Activated CD8-positive, alpha-beta memory T cell treated with anti-CD3 and anti-CD28 coated beads, Interleukin-2, amount 50 U/mL, for 1 hour (primary cell): ENCODE data around the gene GAGE13.
"Not testable (repeated sequence)": the region's sequence is repeated elsewhere in the genome, so short reads cannot be mapped to it uniquely, and the experiment has no call there.

ENCODE experiments used
- DNase-seq: peaks from one replicate; pipeline ENCODE4 v3.0.0-alpha.2; 2020; ENCODE audit errors: extremely low read depth

GAGE13 gene, protein sequence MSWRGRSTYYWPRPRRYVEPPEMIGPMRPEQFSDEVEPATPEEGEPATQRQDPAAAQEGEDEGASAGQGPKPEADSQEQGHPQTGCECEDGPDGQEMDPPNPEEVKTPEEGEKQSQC

DNA sequence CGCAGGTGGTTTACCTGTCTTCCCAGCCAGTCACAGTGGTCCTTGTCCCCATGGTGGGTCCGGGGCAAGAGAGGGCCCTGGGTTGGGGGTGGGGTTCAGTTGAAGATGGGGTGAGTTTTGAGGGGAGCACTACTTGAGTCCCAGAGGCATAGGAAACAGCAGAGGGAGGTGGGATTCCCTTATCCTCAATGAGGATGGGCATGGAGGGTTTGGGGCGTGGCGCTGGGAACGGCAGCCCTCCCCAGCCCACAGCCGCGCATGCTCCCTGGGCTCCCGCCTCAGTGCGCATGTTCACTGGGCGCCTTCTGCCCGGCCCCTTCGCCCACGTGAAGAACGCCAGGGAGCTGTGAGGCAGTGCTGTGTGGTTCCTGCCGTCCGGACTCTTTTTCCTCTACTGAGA lies at the start of gene GAGE13:
Gene GAGE13, plus strand, starts transcription at position 301 of the 400 bp plus-strand sequence. CDS start 1,156 bp downstream, outside the sequence.
- DNase-seq, result not testable (repeated sequence)

DNA sequence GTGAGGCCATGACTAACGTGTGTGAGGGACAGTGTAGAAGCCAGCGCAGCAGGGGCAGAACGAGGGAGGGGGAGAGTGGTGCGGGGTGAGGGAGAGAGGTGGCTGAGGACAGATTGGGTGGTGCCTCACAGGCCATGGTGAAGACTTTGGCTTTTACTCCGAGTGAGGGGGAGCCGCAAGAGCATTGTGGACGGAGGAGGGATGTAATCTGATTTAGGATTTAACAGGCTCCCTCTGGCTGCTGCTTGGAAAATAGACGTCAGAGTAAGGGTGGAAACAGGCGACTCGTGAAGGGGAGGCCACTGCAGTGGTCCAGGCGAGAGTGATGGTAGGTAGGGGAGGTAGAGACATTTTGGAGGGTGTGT lies 48.8 kb upstream of the GAGE13 start:
- DNase-seq, result no peak

DNA sequence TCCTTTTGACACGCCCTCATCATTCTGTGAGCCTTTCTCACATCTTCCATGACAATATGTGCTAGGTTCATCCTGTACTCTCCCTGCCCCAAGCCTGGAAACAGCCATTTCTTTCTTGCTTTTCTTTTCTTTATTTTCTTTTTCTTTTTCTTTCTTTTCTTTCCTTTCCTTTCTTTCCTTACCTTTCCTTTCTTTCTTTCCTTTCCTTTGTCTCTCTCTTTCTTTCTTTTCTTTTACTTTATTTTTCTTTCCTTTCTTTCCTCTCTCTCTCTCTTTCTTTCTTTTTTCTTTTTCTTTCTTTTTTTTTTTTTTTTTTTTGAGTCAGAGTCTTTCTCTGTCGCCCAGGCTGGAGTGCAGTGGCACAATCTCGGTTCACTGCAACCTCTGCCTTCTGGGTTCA lies 47.2 kb upstream of the GAGE13 start:
- no peak for DNase-seq

DNA sequence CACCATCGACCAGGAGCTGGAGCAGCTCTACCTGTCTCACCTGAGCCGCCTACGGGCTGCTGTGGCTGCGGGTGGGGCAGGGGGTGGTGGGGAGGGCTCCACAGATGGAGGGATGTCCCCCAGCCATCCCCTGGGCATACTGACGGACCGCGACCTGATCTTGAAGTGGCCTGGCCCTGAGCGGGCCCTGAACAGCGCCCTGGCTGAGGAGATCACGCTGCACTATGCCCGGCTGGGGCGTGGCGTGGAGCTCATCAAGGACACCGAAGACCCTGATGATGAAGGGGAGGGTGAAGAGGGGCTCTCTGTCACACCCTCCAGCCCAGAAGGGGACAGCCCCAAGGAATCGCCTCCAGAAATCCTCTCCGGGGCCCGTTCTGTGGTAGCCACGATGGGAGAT lies 45.2 kb upstream of the GAGE13 start:
- DNase-seq, result no peak

DNA sequence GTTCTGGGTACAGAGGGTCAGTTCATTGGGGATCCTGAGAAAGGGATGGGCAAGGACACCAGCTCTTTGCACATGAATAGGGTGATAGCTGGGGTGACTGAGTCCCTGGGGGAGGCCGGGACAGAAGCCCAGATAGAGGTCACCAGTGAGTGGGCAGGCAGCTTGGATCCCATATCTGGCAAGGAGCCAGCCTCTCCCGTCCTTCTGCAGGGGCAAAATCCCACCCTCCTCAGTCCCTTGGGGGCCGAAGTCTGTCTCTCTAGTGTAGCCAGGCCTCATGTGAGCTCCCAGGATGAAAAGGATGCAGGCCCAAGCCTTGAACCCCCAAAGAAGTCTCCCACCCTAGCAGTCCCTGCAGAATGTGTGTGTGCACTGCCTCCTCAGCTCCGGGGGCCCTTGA lies 44.8 kb upstream of the GAGE13 start:
- no peak for DNase-seq

DNA sequence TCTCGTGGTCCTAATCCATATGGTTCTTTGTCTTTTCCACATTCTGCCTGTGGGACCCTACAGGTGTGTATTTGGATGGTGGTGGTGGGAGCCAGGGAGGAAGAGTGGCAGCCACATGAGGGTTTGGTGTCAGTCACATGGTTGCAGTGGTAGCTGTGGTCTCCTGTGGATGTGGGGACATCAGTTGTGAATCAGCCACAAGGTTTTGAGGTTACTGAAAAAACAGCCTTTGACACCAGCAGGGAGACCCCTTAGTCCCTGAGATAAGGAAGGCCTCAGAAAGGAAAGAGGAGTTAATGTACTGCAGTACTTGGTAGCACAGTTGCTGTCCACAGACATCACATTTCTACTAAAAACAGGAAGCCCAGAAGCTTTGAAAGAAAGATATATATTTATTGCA lies 43.7 kb upstream of the GAGE13 start:
- no peak for DNase-seq

DNA sequence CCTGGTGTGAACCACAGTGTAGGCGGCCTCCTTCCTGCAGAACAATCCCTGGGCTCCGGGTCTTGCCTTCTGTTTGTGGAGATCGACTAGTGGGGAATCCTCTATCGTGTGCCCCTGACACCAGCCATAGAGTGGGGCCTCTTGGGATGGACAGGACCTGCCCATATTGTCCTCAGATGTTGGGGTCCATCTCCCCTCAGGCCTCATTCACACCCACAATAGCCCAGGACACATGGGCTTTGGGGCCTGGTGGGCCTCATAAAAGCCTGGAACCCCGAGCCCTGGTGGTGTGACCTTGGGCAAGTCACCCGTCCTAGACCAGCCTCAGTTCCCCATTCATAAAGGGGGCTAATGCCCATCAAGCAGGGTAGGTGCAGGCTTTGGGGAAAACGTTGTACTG lies 41.2 kb upstream of the GAGE13 start:
- no peak for DNase-seq

DNA sequence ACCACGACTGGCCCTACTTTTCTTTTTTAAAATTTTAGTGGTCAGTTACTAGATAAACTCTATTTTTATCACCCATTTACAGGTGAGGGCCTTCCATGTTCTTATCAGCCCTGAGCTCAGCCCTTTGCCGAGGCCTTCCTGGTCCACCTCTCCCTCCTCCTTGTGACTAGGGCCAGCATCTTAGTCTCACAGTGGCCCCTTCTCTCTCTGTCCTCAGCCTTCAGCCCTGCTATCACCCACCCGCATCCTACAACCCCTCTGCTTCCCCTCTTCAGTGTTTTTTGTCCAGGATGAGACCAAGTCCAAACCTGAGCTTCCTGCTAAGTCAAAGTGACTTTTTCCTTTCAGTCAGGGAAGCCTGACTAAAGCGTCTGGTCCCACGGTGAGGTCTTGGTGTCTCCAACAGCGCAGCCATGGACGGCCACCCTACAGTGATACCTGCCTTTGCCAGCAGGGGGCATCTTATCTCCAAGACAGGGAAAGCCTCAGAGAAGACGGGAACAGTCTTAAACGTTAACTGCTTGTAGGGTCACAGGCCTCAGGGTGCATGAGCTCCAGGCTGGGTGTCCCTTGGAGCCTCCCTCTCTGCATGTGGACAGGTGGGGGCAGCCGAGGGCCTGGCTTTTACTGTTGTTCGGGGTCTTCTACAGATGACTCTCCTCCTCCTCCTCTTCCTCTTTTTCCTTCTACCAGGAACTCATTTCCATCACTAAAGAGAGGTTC lies 39.6 kb upstream of the GAGE13 start:
- no peak for DNase-seq

DNA sequence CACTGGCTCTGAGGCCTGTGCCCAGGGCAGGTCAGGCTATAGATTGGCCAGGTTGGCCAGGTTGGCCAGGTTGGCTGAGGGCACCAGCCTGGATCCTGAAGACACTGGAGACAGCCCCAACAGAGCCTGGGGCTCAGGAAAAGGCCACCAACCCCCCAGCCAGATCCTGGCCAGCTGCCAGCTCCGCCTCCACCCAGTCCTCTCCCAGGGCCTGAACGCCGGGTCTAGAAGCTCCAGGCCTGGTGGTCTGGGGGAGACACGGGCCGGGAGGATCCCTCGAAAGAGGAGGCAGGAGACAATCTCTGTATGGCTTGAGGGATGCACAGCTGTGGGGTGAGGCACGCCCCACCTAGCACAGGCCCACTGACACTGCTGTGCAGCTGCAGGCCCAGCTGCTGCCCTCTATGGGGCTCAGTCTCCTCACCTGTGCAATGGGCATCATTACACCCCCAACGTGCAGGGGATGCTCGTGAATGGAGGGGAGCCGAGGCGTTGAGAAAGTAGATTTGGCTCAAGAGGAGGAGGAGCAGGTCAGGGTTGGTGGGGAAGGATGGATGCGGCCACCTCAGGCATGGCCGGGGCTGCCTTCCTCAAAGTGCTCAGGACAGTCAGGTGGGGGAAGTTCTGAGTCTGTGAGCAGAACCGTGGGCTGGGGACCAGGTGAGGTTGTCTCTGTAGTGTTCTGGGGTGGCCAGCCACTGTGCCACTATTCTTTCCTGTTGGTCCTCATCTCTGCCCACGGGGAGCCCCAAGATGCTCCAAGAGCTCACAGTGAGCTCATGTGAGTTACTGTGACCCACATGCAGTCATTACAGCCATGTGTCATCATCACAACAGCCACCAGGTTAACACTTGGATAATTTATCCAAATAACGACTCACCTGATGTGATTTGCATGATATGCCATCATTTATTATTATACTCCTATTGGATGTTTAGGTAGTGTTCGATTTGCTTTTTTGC lies 38.7 kb upstream of the GAGE13 start:
- no peak for DNase-seq

GRCh38 chrX:49299293-49299692 lies 32.1 kb upstream of the GAGE13 start:
- not testable (repeated sequence) for DNase-seq

DNA sequence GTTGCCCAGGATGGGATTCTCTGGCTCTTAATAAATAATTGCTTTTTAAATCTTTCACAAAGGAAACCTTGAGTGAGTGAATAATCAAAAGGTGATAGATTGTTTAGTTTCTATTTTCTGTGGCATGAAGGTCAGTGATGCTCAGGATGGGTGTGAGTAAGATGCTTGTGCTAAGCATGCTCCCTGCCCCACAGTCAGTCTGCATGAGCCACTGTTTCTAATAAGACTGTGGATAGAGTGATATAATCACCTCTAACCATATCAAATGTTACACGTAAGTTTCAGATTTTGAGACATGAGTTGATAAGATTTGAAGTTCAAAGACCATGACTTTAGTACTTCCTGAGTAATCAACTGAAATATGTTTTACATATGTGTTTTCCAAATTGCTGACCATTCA lies 30.7 kb upstream of the GAGE13 start:
- no peak for DNase-seq

GRCh38 chrX:49303346-49303745 lies 28.0 kb upstream of the GAGE13 start, which contains the start of gene GAGE10:
TSS of gene GAGE10 (plus strand) at chrX:49303646. CDS start at chrX:49304860, 1,214 bp downstream.
- no peak for DNase-seq

- not testable (repeated sequence) for DNase-seq
These were observed 23.6 kb upstream of the GAGE13 start for GRCh38 chrX:49307775-49308174.

GRCh38 chrX:49308604-49309269 lies 22.6 kb upstream of the GAGE13 start:
- no peak for DNase-seq

- no peak for DNase-seq
These were observed 21.9 kb upstream of the GAGE13 start for GRCh38 chrX:49309401-49309981.

GRCh38 chrX:49310371-49310770 lies 21.0 kb upstream of the GAGE13 start:
- DNase-seq, result no peak

DNA sequence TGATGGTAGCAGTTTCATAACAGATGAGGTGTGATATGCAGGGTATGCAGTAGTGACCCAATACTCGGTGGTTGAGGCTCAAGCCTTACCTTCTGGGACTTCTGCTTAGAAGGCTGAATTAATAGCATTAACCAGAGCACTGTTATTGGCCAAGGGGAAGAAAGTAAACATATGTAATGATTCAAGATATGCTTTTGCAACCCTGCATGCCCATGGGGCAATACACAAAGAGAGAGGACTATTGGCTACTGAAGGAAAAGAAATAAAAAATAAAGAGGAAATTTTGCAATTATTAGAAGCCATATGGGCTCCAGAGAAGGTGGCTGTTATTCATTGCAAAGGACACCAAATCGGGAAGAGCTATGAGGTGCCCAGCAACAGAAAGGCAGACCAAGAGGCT lies 19.2 kb upstream of the GAGE13 start:
- DNase-seq, result no peak

GRCh38 chrX:49316085-49316484 lies 15.3 kb upstream of the GAGE13 start:
- DNase-seq, result no peak

DNA sequence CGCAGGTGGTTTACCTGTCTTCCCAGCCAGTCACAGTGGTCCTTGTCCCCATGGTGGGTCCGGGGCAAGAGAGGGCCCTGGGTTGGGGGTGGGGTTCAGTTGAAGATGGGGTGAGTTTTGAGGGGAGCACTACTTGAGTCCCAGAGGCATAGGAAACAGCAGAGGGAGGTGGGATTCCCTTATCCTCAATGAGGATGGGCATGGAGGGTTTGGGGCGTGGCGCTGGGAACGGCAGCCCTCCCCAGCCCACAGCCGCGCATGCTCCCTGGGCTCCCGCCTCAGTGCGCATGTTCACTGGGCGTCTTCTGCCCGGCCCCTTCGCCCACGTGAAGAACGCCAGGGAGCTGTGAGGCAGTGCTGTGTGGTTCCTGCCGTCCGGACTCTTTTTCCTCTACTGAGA lies 9.6 kb upstream of the GAGE13 start, which contains the start of gene GAGE12J:
Gene GAGE12J, plus strand, starts transcription at position 301 of the 400 bp plus-strand sequence. CDS start 1,157 bp downstream, outside the sequence.
- not testable (repeated sequence) for DNase-seq

DNA sequence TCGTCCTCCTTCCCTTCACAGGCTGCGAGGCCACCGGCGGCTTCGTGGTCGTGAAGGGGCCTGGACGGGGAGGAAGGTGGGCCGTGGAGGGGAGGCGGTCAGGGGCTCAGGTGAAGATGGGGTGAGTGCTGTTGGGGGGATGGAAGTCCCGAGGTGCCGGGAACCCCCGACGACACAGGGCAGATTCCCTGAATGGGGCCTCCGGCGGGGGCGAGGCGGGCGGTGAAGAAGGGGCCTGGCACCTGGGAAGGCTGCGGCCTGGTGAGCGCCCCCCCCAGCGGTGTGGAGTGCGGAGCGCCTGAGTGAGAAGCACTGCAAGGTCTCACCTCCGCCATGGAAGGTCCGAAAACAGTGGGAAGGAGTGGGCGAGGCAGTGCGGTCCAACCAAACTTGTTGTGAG lies 9.1 kb upstream of the GAGE13 start:
- DNase-seq, result not testable (repeated sequence)

DNA sequence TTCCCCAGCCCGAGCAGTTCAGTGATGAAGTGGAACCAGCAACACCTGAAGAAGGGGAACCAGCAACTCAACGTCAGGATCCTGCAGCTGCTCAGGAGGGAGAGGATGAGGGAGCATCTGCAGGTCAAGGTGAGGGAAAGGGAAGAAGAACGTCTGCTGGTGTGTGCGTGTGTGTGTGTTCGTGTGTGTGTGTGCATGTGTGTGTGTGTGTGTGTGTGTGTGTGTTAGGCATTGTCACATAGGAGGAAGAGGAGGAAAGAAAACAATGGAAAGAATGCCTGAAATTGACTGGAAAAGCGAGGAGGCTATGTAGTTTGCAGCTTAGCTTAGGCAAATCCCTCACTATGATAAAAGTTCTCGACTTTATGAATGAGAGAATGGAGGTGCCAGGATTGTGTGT lies 7.6 kb upstream of the GAGE13 start:
- not testable (repeated sequence) for DNase-seq
